ENCODE results near the gene FCER1G.

FCER1G gene

DNA sequence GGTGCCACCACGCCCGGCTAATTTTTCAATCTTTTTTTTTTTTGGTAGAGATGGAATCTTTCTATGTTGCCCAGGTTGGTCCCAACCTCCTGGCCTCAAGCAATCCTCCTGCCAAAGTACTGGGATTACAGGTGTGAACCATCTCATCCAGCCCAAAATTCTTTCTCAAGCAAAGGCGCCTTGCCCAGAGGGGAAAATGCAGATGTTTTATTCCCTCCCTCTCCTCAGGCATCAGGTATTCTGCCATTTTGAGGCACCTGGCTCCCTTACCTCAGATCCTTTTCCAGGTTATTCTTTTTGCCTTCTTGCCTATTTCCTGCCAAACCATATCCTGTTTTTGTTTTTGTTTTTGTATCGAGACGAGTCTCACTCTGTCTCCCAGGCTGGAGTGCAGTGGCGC, 26.7 kb upstream of the FCER1G start:
- Histone ChIP-seq H3K36me3 (ENCODE audit: control insufficient read depth in 2 of 2, insufficient read depth in 1 of 2, low read length in 2 of 2) (no peaks in the 10 kb centered on the region), H3K4me3 (ENCODE audit: low read depth, low read length) (no peak overlapping the region), H3K4me1 (ENCODE audit: control insufficient read depth, insufficient read depth, low read length) (no peaks in the 10 kb centered on the region), H3K27ac (ENCODE audit: extremely low read depth, low read depth, low read length) (no peak overlapping the region), H3K9me3 (ENCODE audit: control insufficient read depth, insufficient read depth, low read depth, low read length) (no peaks in the 10 kb centered on the region)
- ChIA-PET CTCF (interaction anchor here (0.6 to 1.0 kb wide), 4 partner anchors 9 to 481 kb away, joined by 3 to 5 read pairs (median 4); partner anchors contain the start of gene TOMM40L), POLR2A (no interaction called here)
- TF ChIP-seq ZNF202 (tag by site-specific recombination; IDR thresholded peaks at IDR 0.05; ENCODE audit: borderline replicate concordance) (no peak), ZNF514 (tag by site-specific recombination; IDR thresholded peaks at IDR 0.05) (no peak), ZNF416 (tag by site-specific recombination; IDR thresholded peaks at IDR 0.05) (no peak), ZNF302 (tag by site-specific recombination; IDR thresholded peaks at IDR 0.05; ENCODE audit: low read depth) (no peak), ZNF239 (tag by site-specific recombination; IDR thresholded peaks at IDR 0.05) (no peak)
- TF ChIP-seq, protein P1, sequence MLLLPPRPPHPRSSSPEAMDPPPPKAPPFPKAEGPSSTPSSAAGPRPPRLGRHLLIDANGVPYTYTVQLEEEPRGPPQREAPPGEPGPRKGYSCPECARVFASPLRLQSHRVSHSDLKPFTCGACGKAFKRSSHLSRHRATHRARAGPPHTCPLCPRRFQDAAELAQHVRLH (tag by site-specific recombination; IDR thresholded peaks at IDR 0.05), result no peak
- TF ChIP-seq, protein P2, sequence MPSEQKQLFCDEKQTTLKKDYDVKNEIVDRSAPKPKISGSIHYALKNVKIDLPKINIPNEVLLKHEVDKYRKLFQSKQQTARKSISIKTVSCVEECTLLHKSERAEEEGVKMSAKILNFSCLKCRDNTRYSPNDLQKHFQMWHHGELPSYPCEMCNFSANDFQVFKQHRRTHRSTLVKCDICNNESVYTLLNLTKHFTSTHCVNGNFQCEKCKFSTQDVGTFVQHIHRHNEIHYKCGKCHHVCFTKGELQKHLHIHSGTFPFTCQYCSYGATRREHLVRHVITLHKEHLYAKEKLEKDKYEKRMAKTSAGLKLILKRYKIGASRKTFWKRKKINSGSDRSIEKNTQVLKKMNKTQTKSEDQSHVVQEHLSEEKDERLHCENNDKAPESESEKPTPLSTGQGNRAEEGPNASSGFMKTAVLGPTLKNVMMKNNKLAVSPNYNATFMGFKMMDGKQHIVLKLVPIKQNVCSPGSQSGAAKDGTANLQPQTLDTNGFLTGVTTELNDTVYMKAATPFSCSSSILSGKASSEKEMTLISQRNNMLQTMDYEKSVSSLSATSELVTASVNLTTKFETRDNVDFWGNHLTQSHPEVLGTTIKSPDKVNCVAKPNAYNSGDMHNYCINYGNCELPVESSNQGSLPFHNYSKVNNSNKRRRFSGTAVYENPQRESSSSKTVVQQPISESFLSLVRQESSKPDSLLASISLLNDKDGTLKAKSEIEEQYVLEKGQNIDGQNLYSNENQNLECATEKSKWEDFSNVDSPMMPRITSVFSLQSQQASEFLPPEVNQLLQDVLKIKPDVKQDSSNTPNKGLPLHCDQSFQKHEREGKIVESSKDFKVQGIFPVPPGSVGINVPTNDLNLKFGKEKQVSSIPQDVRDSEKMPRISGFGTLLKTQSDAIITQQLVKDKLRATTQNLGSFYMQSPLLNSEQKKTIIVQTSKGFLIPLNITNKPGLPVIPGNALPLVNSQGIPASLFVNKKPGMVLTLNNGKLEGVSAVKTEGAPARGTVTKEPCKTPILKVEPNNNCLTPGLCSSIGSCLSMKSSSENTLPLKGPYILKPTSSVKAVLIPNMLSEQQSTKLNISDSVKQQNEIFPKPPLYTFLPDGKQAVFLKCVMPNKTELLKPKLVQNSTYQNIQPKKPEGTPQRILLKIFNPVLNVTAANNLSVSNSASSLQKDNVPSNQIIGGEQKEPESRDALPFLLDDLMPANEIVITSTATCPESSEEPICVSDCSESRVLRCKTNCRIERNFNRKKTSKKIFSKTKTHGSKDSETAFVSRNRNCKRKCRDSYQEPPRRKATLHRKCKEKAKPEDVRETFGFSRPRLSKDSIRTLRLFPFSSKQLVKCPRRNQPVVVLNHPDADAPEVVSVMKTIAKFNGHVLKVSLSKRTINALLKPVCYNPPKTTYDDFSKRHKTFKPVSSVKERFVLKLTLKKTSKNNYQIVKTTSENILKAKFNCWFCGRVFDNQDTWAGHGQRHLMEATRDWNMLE (tag by site-specific recombination; conservative IDR thresholded peaks at IDR 0.05; ENCODE audit: low read depth), result no peak
- TF ChIP-seq, protein P3, sequence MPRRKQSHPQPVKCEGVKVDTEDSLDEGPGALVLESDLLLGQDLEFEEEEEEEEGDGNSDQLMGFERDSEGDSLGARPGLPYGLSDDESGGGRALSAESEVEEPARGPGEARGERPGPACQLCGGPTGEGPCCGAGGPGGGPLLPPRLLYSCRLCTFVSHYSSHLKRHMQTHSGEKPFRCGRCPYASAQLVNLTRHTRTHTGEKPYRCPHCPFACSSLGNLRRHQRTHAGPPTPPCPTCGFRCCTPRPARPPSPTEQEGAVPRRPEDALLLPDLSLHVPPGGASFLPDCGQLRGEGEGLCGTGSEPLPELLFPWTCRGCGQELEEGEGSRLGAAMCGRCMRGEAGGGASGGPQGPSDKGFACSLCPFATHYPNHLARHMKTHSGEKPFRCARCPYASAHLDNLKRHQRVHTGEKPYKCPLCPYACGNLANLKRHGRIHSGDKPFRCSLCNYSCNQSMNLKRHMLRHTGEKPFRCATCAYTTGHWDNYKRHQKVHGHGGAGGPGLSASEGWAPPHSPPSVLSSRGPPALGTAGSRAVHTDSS (tag by site-specific recombination; IDR thresholded peaks at IDR 0.05), result no peak
- TF ChIP-seq, protein P4, sequence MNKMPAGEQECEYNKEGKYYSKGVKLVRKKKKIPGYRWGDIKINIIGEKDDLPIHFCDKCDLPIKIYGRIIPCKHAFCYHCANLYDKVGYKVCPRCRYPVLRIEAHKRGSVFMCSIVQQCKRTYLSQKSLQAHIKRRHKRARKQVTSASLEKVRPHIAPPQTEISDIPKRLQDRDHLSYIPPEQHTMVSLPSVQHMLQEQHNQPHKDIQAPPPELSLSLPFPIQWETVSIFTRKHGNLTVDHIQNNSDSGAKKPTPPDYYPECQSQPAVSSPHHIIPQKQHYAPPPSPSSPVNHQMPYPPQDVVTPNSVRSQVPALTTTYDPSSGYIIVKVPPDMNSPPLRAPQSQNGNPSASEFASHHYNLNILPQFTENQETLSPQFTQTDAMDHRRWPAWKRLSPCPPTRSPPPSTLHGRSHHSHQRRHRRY (tag by site-specific recombination; IDR thresholded peaks at IDR 0.05), result no peak

DNA sequence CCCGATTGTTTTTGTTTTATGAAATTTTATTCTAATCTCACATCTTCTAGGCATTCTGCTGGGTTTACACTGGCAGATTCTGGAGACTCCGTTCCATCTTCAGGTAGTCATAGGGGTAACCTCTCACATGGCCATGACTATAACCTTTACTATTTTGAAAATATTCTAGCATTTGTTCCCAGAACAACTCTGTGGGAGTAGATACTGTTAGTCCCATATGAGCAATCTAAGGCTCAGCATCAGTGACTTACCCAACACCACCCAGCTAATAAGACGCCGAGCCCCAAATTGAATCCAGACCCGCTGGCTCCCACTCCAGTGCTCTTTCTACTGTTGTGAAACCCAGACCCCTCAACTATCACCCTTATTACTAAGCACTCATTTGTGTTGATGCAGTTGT, 26.1 kb upstream of the FCER1G start:
- POLR2A ChIA-PET, result no interaction called here
- Histone ChIP-seq H3K4me1 (ENCODE audit: control insufficient read depth, insufficient read depth, low read length) (no peaks in the 10 kb centered on the region), H3K4me3 (ENCODE audit: low read depth, low read length) (no peak overlapping the region), H3K36me3 (ENCODE audit: control insufficient read depth in 2 of 2, insufficient read depth in 1 of 2, low read length in 2 of 2) (no peaks in the 10 kb centered on the region), H3K27ac (ENCODE audit: extremely low read depth, low read depth, low read length) (no peak overlapping the region), H3K9me3 (ENCODE audit: control insufficient read depth, insufficient read depth, low read depth, low read length) (no peaks in the 10 kb centered on the region)
- CTCF ChIA-PET, result interaction anchor here (0.6 kb wide), 1 partner anchor 716 kb away, joined by 3 read pairs; no protein-coding TSS in a partner anchor
- TF ChIP-seq ZBTB7A (tag by site-specific recombination; IDR thresholded peaks at IDR 0.05; ENCODE audit: low read depth) (no peak), ZNF114 (tag by site-specific recombination; IDR thresholded peaks at IDR 0.05) (no peak), ZNF664 (tag by site-specific recombination; IDR thresholded peaks at IDR 0.05) (no peak), ZNF423 (tag by site-specific recombination; IDR thresholded peaks at IDR 0.05) (no peak)
- TF ChIP-seq, protein P5, sequence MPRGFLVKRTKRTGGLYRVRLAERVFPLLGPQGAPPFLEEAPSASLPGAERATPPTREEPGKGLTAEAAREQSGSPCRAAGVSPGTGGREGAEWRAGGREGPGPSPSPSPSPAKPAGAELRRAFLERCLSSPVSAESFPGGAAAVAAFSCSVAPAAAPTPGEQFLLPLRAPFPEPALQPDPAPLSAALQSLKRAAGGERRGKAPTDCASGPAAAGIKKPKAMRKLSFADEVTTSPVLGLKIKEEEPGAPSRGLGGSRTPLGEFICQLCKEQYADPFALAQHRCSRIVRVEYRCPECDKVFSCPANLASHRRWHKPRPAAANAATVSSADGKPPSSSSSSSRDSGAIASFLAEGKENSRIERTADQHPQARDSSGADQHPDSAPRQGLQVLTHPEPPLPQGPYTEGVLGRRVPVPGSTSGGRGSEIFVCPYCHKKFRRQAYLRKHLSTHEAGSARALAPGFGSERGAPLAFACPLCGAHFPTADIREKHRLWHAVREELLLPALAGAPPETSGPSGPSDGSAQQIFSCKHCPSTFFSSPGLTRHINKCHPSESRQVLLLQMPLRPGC (tag by site-specific recombination; IDR thresholded peaks at IDR 0.05), result no peak
- TF ChIP-seq, protein P6, sequence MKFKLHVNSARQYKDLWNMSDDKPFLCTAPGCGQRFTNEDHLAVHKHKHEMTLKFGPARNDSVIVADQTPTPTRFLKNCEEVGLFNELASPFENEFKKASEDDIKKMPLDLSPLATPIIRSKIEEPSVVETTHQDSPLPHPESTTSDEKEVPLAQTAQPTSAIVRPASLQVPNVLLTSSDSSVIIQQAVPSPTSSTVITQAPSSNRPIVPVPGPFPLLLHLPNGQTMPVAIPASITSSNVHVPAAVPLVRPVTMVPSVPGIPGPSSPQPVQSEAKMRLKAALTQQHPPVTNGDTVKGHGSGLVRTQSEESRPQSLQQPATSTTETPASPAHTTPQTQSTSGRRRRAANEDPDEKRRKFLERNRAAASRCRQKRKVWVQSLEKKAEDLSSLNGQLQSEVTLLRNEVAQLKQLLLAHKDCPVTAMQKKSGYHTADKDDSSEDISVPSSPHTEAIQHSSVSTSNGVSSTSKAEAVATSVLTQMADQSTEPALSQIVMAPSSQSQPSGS (tag by site-specific recombination; IDR thresholded peaks at IDR 0.05; ENCODE audit: low read depth), result no peak
- TF ChIP-seq, protein P7, sequence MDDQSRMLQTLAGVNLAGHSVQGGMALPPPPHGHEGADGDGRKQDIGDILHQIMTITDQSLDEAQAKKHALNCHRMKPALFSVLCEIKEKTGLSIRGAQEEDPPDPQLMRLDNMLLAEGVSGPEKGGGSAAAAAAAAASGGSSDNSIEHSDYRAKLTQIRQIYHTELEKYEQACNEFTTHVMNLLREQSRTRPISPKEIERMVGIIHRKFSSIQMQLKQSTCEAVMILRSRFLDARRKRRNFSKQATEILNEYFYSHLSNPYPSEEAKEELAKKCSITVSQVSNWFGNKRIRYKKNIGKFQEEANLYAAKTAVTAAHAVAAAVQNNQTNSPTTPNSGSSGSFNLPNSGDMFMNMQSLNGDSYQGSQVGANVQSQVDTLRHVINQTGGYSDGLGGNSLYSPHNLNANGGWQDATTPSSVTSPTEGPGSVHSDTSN (CRISPR knock-in tag; IDR thresholded peaks at IDR 0.05), result no peak
- TF ChIP-seq, protein P2 (tag by site-specific recombination; conservative IDR thresholded peaks at IDR 0.05; ENCODE audit: low read depth), result no peak
